DOHH2 (cell line): ENCODE measurements around the gene KMT5C.

ENCODE experiments used
- H3F3A ChIP-seq: fragments of 200-600 bp; sonication (generic), shearing (Covaris generic); 2 replicates; pipeline ENCODE4 v1.6.0; 2016; ENCODE audit warnings: antibody characterized with exemption, mild to moderate bottlenecking; ENCODE audit not compliant: control insufficient read depth, insufficient read depth
- H3K27ac ChIP-seq: fragments of 200-600 bp; sonication (generic); 2 replicates; pipeline ENCODE4 v1.5.1; 2014; ENCODE audit warnings: low read depth, mild to moderate bottlenecking, low read length, moderate library complexity
- H3K27me3 ChIP-seq: fragments of 200-600 bp; sonication (generic); 2 replicates; pipeline ENCODE4 v1.6.1; 2014; ENCODE audit warnings: mild to moderate bottlenecking, low read length, mixed read lengths; ENCODE audit not compliant: control insufficient read depth
- H3K36me3 ChIP-seq: fragments of 200-600 bp; sonication (generic); 2 replicates; pipeline ENCODE4 v1.6.1; 2014; ENCODE audit warnings: mild to moderate bottlenecking, low read length, moderate library complexity, mixed read lengths; ENCODE audit not compliant: control insufficient read depth
- H3K4me1 ChIP-seq: fragments of 200-600 bp; sonication (generic); 2 replicates; pipeline ENCODE4 v1.6.1; 2014; ENCODE audit warnings: mild to moderate bottlenecking, low read length, mixed read lengths; ENCODE audit not compliant: control insufficient read depth
- H3K4me2 ChIP-seq: fragments of 200-600 bp; sonication (generic); 2 replicates; pipeline ENCODE4 v1.6.0; 2014; ENCODE audit warnings: mild to moderate bottlenecking, low read length, moderate library complexity
- H3K4me3 ChIP-seq: fragments of 200-600 bp; sonication (generic); 2 replicates; pipeline ENCODE4 v1.5.1; 2014; ENCODE audit warnings: mild to moderate bottlenecking, low read length, mixed read lengths
- H3K79me2 ChIP-seq: fragments of 200-600 bp; sonication (generic); 2 replicates; pipeline ENCODE4 v1.6.1; 2014; ENCODE audit warnings: mild to moderate bottlenecking, low read length, mixed read lengths; ENCODE audit not compliant: control insufficient read depth
- H3K9me2 ChIP-seq: fragments of 200-600 bp; sonication (generic); replicated peaks from 2 replicates; pipeline ENCODE4 v1.6.1; 2014; ENCODE audit warnings: mild to moderate bottlenecking, low read length, mixed read lengths; ENCODE audit not compliant: control insufficient read depth
- H3K9me3 ChIP-seq: fragments of 200-600 bp; sonication (generic); 2 replicates; pipeline ENCODE4 v1.6.1; 2014; ENCODE audit warnings: antibody characterized with exemption, low read length, mixed read lengths; ENCODE audit not compliant: control insufficient read depth, insufficient read depth
- H4K20me1 ChIP-seq: fragments of 200-600 bp; sonication (generic); 2 replicates; pipeline ENCODE4 v1.6.0; 2014; ENCODE audit warnings: low read depth, mild to moderate bottlenecking, antibody characterized with exemption, low read length, moderate library complexity; ENCODE audit not compliant: control insufficient read depth, insufficient read depth
- CTCF ChIP-seq: fragments of 200-600 bp; sonication (generic); IDR thresholded peaks from one replicate; pipeline ENCODE4 v1.5.1; 2014; ENCODE audit warnings: antibody characterized with exemption, mild to moderate bottlenecking, low read depth, low read length; ENCODE audit not compliant: poor library complexity, severe bottlenecking
- EZH2phosphoT487 ChIP-seq: fragments of 200-600 bp; sonication (generic); IDR thresholded peaks from 2 replicates; pipeline ENCODE4 v1.6.1; 2017; ENCODE audit warnings: borderline replicate concordance, mild to moderate bottlenecking, antibody characterized with exemption, low read length, moderate library complexity, mixed read lengths

Gene KMT5C

DNA sequence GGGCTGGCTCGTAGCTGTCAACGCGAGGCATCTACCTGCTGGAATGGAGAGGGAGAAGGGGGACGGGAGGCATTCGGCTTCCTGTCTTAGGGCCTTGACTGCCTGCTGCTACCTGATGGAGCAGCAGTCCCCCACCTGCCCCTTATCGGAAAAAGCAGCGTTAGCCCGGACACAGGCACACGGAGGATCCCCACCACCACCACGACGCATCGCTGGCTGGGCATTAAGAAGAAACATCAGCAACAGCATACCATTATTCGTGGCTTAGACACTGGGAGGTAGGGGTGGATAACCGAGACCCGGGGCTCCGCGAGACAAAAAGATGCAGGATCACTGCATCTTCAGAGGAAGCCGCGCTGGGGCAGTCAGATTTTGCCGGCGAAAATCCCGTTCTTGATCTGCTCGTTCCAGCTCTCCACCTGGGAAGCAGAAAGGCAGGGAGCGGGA lies 13.7 kb downstream of the KMT5C start:
- Histone ChIP-seq H3K36me3 (no peaks in the 10 kb centered on the region), H3K4me3 (peak overlapping the region; percentile 56), H3K27ac (no peak overlapping the region), H3F3A (no peaks in the 10 kb centered on the region), H3K9me2 (no peaks in the 10 kb centered on the region), H3K9me3 (no peaks in the 10 kb centered on the region), H3K27me3 (peaks cover 43% of the 10 kb centered on the region), H4K20me1 (no peaks in the 10 kb centered on the region), H3K4me1 (peaks cover 11% of the 10 kb centered on the region), H3K79me2 (no peaks in the 10 kb centered on the region), H3K4me2 (peak overlapping the region; percentile 56)
- TF ChIP-seq EZH2phosphoT487 (no peak), CTCF (no peak)

- Histone ChIP-seq H3K9me2 (no peaks in the 10 kb centered on the region), H3K4me3 (peak overlapping the region; percentile 56), H3K27ac (no peak overlapping the region), H3K4me1 (peaks cover 11% of the 10 kb centered on the region), H3K4me2 (peak overlapping the region; percentile 56), H3K36me3 (no peaks in the 10 kb centered on the region), H3K27me3 (peaks cover 43% of the 10 kb centered on the region), H3K79me2 (no peaks in the 10 kb centered on the region), H4K20me1 (no peaks in the 10 kb centered on the region), H3K9me3 (no peaks in the 10 kb centered on the region), H3F3A (no peaks in the 10 kb centered on the region)
- TF ChIP-seq EZH2phosphoT487 (no peak), CTCF (no peak)
Observed at GRCh38 chr19:55353803-55354697, 14.4 kb downstream of the KMT5C start.

DNA sequence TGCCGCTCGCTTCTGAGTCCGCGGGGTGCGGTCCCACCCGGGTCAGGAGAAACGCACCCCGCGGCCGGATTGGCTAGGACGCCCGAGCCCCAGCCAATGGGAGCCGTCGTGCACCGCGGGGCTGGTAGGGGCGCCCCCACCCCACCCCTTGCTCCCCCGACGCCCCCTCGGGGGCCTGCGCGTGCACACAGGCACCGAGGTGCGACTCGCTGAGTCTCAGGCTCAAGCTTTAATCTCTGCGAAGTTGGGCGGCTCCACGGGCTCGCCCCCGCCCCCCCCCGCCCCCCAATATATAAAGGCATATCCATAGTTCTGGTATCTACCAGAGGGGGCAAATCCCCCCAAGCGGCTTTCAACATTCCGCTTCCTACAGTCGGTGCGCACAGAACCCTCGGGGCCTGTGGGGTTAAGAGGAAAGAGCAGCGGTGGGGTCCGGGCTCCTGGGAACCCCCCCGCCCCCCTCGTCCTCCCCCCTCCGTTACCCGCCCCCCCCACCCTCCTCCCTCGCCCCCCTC lies 15.1 kb downstream of the KMT5C start, which contains the start of gene COX6B2:
TSS of gene COX6B2 (minus strand) at position 22 of the 515 bp plus-strand sequence. CDS start 198 bp downstream, outside the sequence.
- H4K20me1 ChIP-seq: no peaks in the 10 kb centered on the region
- H3K36me3 ChIP-seq: no peaks in the 10 kb centered on the region
- peaks cover 43% of the 10 kb centered on the region for H3K27me3 ChIP-seq
- H3K4me3 ChIP-seq: peak within 1 kb of the TSS; percentile 56
- no peaks in the 10 kb centered on the region for H3F3A ChIP-seq
- no peak for TF ChIP-seq EZH2phosphoT487
- TF ChIP-seq CTCF: no peak
- H3K9me2 ChIP-seq: no peaks in the 10 kb centered on the region
- peaks cover 11% of the 10 kb centered on the region for H3K4me1 ChIP-seq
- no peaks in the 10 kb centered on the region for H3K79me2 ChIP-seq
- no peak within 1 kb of the TSS for H3K27ac ChIP-seq
- peak within 1 kb of the TSS; percentile 56 for H3K4me2 ChIP-seq
- H3K9me3 ChIP-seq: no peaks in the 10 kb centered on the region
